ENCODE data around the gene EIF3B.

Gene EIF3B

GRCh38 chr7:2393706-2394105 is 39.1 kb downstream of the EIF3B start:
- no peaks in the 10 kb centered on the region for H3K4me1 Mint-ChIP-seq (ENCODE audit: low read depth)
- H3K27ac Mint-ChIP-seq: no peak overlapping the region
- peaks cover 6% of the 10 kb centered on the region for H3K36me3 Mint-ChIP-seq (ENCODE audit: low read depth)
- DNase-seq: no peak
- H3K27me3 Mint-ChIP-seq: no peaks in the 10 kb centered on the region
- no peak overlapping the region for H3K4me3 Mint-ChIP-seq
- H3K9me3 Mint-ChIP-seq: no peaks in the 10 kb centered on the region

GRCh38 chr7:2394566-2395082 is 40.0 kb downstream of the EIF3B start:
- Mint-ChIP-seq H3K27me3 (no peaks in the 10 kb centered on the region), H3K27ac (no peak overlapping the region), H3K36me3 (ENCODE audit: low read depth) (peaks cover 6% of the 10 kb centered on the region), H3K9me3 (no peaks in the 10 kb centered on the region), H3K4me3 (no peak overlapping the region), H3K4me1 (ENCODE audit: low read depth) (peaks cover 2% of the 10 kb centered on the region)
- DNase-seq: no peak

DNA sequence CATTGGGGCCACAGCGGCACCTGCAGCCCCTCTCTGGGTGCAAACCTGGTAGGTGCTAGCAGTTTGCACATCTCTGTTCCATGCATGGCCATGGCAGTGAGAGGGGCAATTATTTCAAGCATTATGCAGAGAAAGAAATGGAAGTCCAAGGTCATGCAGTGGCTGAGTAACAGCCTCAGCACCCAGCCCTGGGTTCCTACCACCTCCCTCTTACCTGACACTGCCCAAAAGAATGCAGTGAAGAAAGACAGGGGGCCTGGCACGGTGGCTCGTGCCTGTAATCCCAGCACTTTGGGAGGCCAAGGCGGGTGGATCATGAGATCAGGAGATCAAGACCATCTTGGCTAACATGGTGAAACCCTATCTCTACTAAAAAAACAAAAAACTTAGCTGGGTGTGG is 43.9 kb downstream of the EIF3B start:
- Mint-ChIP-seq H3K4me3 (no peak overlapping the region), H3K27ac (no peak overlapping the region), H3K36me3 (ENCODE audit: low read depth) (no peaks in the 10 kb centered on the region), H3K27me3 (no peaks in the 10 kb centered on the region), H3K9me3 (no peaks in the 10 kb centered on the region), H3K4me1 (ENCODE audit: low read depth) (peaks cover 19% of the 10 kb centered on the region)
- DNase-seq: no peak

DNA sequence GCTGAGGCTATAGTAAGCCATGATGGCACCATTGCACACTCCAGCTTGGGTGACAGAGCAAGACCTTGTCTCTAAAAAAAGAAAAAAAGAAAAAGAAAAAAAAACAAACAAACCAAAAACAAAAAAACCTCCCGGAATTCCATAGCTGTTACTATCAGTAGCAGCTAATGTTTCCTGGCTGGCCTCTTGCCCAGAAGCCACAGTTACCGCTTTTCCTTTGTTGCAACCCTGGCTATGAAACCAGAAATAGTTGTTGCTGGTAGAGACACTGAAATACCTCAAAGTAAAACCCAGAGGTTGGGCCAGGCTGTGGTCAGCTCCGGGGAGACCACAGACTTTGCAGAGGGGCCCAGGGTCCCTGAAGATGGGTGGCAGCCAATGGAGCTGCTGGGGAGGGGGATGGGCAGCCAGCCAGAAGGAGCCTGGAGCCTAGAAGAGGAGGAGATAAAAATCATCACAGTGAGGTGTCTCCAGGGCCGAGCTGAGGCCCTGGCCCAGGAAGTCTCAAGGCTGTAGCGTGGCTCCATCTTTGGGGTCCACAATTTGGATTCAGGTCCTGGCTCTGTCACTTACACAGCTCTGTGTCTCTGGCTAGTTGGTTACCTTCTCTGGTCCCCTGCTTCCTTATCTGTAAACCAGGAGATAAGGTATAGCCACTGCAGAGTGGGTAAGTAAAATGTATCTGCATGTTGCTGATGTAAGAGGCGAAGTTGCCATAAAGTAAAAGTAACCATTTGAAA is 45.4 kb downstream of the EIF3B start:
- Mint-ChIP-seq H3K9me3 (no peaks in the 10 kb centered on the region), H3K36me3 (ENCODE audit: low read depth) (no peaks in the 10 kb centered on the region), H3K27ac (peak overlapping the region; percentile 59), H3K4me1 (ENCODE audit: low read depth) (peaks cover 29% of the 10 kb centered on the region), H3K27me3 (no peaks in the 10 kb centered on the region), H3K4me3 (no peak overlapping the region)
- no peak for DNase-seq

DNA sequence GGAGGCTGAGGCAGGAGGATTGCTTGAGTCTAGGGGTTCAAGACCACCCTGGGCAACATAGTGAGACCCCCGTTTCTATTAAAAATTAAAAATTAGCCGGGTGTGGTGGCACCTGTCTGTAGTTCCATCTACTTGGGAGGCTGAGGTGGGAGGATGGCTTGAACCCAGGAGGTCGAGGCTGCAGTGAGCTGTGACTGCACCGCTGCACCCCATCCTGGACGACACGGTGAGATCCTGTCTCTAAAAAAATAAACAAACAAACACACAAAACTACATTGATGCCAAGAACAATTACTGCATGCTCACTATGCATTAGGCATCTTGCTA is 48.0 kb downstream of the EIF3B start:
- peaks cover 48% of the 10 kb centered on the region for H3K4me1 Mint-ChIP-seq (ENCODE audit: low read depth)

GRCh38 chr7:2403014-2403717 is 48.5 kb downstream of the EIF3B start, which contains the start of gene CHST12:
TSS of gene CHST12 (plus strand) at chr7:2403611. CDS start at chr7:2432640, 29,029 bp downstream.
- Mint-ChIP-seq H3K4me1 (ENCODE audit: low read depth) (peaks cover 50% of the 10 kb centered on the region), H3K9me3 (no peaks in the 10 kb centered on the region), H3K4me3 (peak within 1 kb of the TSS; percentile 80), H3K27me3 (no peaks in the 10 kb centered on the region), H3K27ac (peak within 1 kb of the TSS; percentile 64), H3K36me3 (ENCODE audit: low read depth) (peaks cover 2% of the 10 kb centered on the region)
- DNase-seq: peak; percentile 95

More for the DNA sequence above, 48.0 kb downstream of the EIF3B start:
- Mint-ChIP-seq H3K27ac (peak overlapping the region; percentile 64), H3K27me3 (no peaks in the 10 kb centered on the region), H3K4me3 (peak overlapping the region; percentile 80), H3K36me3 (ENCODE audit: low read depth) (peaks cover 2% of the 10 kb centered on the region), H3K9me3 (no peaks in the 10 kb centered on the region)
- DNase-seq: no peak

- H3K27me3 Mint-ChIP-seq: no peaks in the 10 kb centered on the region
- H3K4me3 Mint-ChIP-seq: peak overlapping the region; percentile 72
- peak; percentile 58 for DNase-seq
- H3K27ac Mint-ChIP-seq: no peak overlapping the region
- peaks cover 58% of the 10 kb centered on the region for H3K4me1 Mint-ChIP-seq (ENCODE audit: low read depth)
- H3K36me3 Mint-ChIP-seq (ENCODE audit: low read depth): peaks cover 2% of the 10 kb centered on the region
- no peaks in the 10 kb centered on the region for H3K9me3 Mint-ChIP-seq
Measured at GRCh38 chr7:2403718-2404648, 49.4 kb downstream of the EIF3B start.

- H3K27me3 Mint-ChIP-seq: no peaks in the 10 kb centered on the region
- peak overlapping the region; percentile 82 for H3K27ac Mint-ChIP-seq
- peak overlapping the region; percentile 72 for H3K4me3 Mint-ChIP-seq
- peaks cover 2% of the 10 kb centered on the region for H3K36me3 Mint-ChIP-seq (ENCODE audit: low read depth)
- peaks cover 60% of the 10 kb centered on the region for H3K4me1 Mint-ChIP-seq (ENCODE audit: low read depth)
- no peaks in the 10 kb centered on the region for H3K9me3 Mint-ChIP-seq
- no peak for DNase-seq
Measured at GRCh38 chr7:2404714-2405119, 50.1 kb downstream of the EIF3B start.

DNA sequence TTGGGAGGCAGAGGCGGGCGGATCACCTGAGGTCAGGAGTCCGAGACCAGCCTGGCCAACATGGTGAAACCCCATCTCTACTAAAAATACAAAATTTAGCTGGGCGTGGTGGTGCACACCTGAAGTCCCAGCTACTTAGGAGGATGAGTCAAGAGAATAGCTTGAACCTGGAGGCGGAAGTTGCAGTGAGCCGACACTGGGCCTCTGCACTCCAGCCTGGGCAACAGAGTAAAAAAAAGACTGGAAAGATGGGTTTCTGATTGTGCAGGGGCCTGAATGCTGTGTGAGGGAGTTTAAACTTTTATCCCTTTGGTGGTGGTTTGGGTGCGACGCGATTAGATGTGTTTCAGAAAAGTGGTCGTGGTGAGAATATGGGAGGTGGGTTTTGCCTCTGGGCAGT is 50.6 kb downstream of the EIF3B start:
- no peaks in the 10 kb centered on the region for H3K27me3 Mint-ChIP-seq
- H3K36me3 Mint-ChIP-seq (ENCODE audit: low read depth): peaks cover 2% of the 10 kb centered on the region
- peak overlapping the region; percentile 72 for H3K4me3 Mint-ChIP-seq
- H3K4me1 Mint-ChIP-seq (ENCODE audit: low read depth): peaks cover 60% of the 10 kb centered on the region
- peak overlapping the region; percentile 82 for H3K27ac Mint-ChIP-seq
- DNase-seq: no peak
- no peaks in the 10 kb centered on the region for H3K9me3 Mint-ChIP-seq

DNA sequence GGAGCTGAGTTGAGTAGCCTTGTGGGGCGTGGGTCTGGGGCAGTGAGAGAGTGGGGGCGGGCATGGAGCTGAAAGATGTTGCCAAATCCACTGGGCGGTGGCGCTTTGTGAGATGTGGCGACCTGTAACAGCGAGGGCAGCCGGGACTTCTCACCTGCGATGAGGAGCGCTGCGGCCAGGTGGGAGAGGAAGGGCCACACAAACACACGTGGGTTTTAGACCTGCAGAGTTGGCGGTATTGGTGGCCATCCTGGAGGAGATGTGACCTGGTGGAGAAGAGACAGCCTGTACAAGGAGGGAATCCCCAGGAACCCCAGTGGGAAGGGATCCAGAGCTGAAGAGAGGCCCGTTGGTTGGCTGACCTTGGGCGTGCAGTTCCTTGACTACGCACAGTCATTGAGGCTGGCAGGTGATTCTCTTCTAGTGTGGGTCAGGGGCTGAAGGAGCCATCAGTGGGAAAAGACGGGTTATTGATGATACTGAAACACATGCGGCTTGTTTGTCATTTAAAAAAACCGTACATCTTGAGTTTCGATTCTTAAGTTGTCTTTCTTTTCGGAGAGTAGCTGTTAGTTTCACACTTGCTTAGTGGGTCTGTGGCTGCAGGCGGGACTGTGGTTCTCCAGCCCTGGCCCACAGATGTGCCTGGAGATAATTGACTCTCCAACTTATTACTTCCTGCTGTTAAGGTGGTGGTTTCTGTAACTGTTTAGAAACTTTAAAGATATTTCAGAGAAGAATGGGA is 51.1 kb downstream of the EIF3B start:
- Mint-ChIP-seq H3K4me1 (ENCODE audit: low read depth) (peaks cover 63% of the 10 kb centered on the region), H3K4me3 (peak overlapping the region; percentile 72), H3K27ac (peak overlapping the region; percentile 82), H3K27me3 (no peaks in the 10 kb centered on the region), H3K36me3 (ENCODE audit: low read depth) (peaks cover 2% of the 10 kb centered on the region), H3K9me3 (no peaks in the 10 kb centered on the region)
- DNase-seq: peak; percentile 67

DNA sequence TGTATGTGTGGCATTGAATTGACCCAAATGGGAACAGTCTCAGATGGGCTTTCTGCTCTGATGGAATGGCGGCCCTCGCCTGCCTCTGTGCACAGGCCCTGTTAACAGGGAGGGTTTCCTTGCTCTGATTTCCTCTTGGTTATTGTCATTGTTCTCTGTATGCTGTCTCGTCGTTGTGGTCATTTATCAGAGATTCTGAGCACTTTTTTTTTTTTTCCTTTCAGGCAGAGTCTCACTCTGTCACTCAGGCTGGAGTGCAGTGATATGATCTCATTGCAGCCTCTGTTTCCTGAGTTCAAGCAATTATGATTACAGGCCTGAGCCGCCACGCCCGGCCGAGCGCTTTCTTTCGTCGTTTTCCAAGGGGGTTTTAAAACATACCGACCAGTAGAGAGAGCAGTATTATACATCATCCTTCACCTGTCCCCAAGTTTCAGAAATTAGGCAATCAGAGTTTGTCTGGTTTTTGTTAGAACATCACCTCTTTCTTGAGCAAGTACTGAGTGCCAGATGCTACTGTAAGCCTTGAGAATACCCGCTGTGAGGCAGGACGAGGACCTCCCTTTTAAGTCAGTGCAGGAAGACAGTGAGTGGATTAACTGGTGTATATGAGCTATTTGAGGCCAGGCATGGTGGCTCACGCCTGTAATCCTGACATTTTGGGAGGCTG is 55.3 kb downstream of the EIF3B start:
- peak overlapping the region; percentile 24 for H3K27ac Mint-ChIP-seq
- H3K36me3 Mint-ChIP-seq (ENCODE audit: low read depth): peaks cover 2% of the 10 kb centered on the region
- H3K9me3 Mint-ChIP-seq: no peaks in the 10 kb centered on the region
- H3K4me1 Mint-ChIP-seq (ENCODE audit: low read depth): peaks cover 73% of the 10 kb centered on the region
- DNase-seq: no peak
- H3K27me3 Mint-ChIP-seq: no peaks in the 10 kb centered on the region
- no peak overlapping the region for H3K4me3 Mint-ChIP-seq

GRCh38 chr7:2411049-2411448 is 56.4 kb downstream of the EIF3B start:
- no peak for DNase-seq
- H3K4me1 Mint-ChIP-seq (ENCODE audit: low read depth): peaks cover 63% of the 10 kb centered on the region
- H3K4me3 Mint-ChIP-seq: no peak overlapping the region
- H3K9me3 Mint-ChIP-seq: no peaks in the 10 kb centered on the region
- no peak overlapping the region for H3K27ac Mint-ChIP-seq
- H3K36me3 Mint-ChIP-seq (ENCODE audit: low read depth): peaks cover 2% of the 10 kb centered on the region
- no peaks in the 10 kb centered on the region for H3K27me3 Mint-ChIP-seq

DNA sequence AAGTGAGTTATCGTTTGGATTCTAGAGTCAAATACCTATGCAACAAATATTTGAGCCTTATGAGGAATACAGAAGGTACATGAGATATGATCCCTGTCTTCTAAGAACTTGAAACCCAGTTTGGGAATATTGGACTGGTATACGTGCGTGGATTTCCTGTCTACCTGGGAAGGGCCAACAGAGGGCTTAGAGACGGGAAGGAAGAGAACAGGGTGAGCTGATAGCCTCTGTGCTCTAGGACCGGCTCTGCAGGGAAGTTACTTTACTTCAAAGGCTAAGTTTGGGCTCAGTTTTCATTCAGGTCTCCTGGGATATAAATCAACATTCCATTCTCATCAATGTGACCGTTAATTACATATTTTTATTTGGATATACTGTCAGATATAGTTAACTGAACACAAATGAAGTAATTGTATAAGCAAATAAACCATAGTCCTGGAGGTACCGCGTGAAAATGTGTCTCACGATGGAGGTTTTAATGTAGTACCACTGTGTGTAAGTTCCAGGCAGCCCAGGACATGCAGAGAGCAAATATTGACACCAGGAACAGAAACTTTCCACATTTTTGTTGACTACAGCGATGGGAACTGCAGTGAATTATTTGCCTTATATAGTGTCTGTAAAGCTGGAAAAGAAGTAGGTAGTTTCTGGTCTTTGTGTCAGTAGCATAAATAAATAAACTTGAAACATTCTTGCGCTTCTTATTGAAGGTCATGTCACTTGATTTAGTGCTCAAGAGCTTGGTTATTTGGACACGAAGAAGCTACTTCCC is 57.4 kb downstream of the EIF3B start:
- H3K27ac Mint-ChIP-seq: no peak overlapping the region
- no peaks in the 10 kb centered on the region for H3K9me3 Mint-ChIP-seq
- H3K27me3 Mint-ChIP-seq: no peaks in the 10 kb centered on the region
- no peak overlapping the region for H3K4me3 Mint-ChIP-seq
- H3K36me3 Mint-ChIP-seq (ENCODE audit: low read depth): peaks cover under 1% of the 10 kb centered on the region
- no peak for DNase-seq
- peaks cover 65% of the 10 kb centered on the region for H3K4me1 Mint-ChIP-seq (ENCODE audit: low read depth)

Data from activated T-cell treated with anti-CD3 and anti-CD28 coated beads, Interleukin-2, amount 50 U/mL, for 24 hours (primary cell).